HepG2 (cell line): Measurements from ENCODE around the gene KDM3A. TPM values are rescaled to one million over a fixed set of nuclear protein-coding genes. Genes with fewer than 3 reads are reported as not detected.
A peak's percentile ranks its signal among the peaks of the same experiment; 100 is the strongest.

Experiments
- ATAC-seq: fragments of 200-7000 bp; cut with Tn5 transposase; 3 replicates; pipeline ENCODE4 v1.9.1; 2020; ENCODE audit warnings: mild to moderate bottlenecking, moderate library complexity
- BruUV-seq: library from RNA; stranded (reverse); fragments of 400-500 nt; replicated peaks from 2 replicates; lab custom pipeline; 2021; lab: Mats Ljungman, UMichigan
- CTCF ChIA-PET: fragments of 300-600 bp; formaldehyde crosslinking; extraction: SDS; loops from one replicate; lab custom pipeline; 2021; ENCODE audit warnings: low total read pairs, inconsistent platforms, low intra/inter-chr PET ratio; lab: Yijun Ruan, JAX
- POLR2A ChIA-PET: fragments of 350-600 bp; sonication (Branson Sonifier 250); formaldehyde crosslinking; loops from one replicate; lab custom pipeline; 2020; ENCODE audit warnings: antibody characterized with exemption, inconsistent platforms; lab: Yijun Ruan, JAX
- DNase-seq: peaks from one replicate; pipeline ENCODE4 v3.0.0-alpha.2; 2015; ENCODE audit warnings: low spot score
- FAIRE-seq: peaks from 3 replicates; lab custom pipeline; 2011; peaks lifted over from hg19 to GRCh38; lab: Jason Lieb, UNC
- H2AFZ ChIP-seq: one replicate; pipeline ENCODE4 v1.6.1; 2011; ENCODE audit warnings: low read length, inconsistent platforms
- H3K27ac ChIP-seq: fragments of 300-600 bp; 3 replicates; pipeline ENCODE4 v1.8.0; 2011; ENCODE audit warnings: mixed run types, mild to moderate bottlenecking, mixed read lengths, low read length, inconsistent platforms; ENCODE audit not compliant: insufficient read depth; ENCODE audit errors: extremely low read length
- H3K27me3 ChIP-seq, 2 experiments: fragments of 200-600 bp in 1 of 2; 2 replicates in 1 of 2; 3 replicates in 1 of 2; pipeline versions ENCODE4 v1.6.0 to v1.8.0; 2011; ENCODE audit warnings: low read length in 2 of 2, mild to moderate bottlenecking in 2 of 2, moderate library complexity in 2 of 2, inconsistent platforms in 1 of 2; ENCODE audit not compliant: insufficient read depth in 2 of 2, control insufficient read depth in 1 of 2
- H3K36me3 ChIP-seq, 2 experiments: fragments of 200-600 bp in 1 of 2; replicated peaks in 1 of 2; 2 replicates in 1 of 2; 3 replicates in 1 of 2; pipeline versions ENCODE4 v1.5.1 to v1.8.0; 2011; ENCODE audit warnings: low read length in 2 of 2, inconsistent platforms in 1 of 2; ENCODE audit not compliant: insufficient read depth in 2 of 2, control insufficient read depth in 1 of 2
- H3K4me1 ChIP-seq: 2 replicates; pipeline ENCODE4 v1.5.1; 2012; ENCODE audit warnings: low read length, inconsistent platforms; ENCODE audit not compliant: insufficient read depth
- H3K4me2 ChIP-seq: 2 replicates; pipeline ENCODE4 v1.6.0; 2011; ENCODE audit warnings: low read depth, low read length, inconsistent platforms
- H3K4me3 ChIP-seq, 3 experiments: fragments of 200-600 bp in 1 of 3; sonication (generic), shearing (Covaris generic) in 1 of 3; replicated peaks in 1 of 3; 2 replicates each; pipeline ENCODE4 v1.5.1; 2011 to 2016; ENCODE audit warnings: low read length in 3 of 3, inconsistent platforms in 2 of 3, low read depth in 2 of 3, mild to moderate bottlenecking in 2 of 3, control low read depth in 1 of 3, mixed read lengths in 1 of 3; ENCODE audit not compliant: insufficient read depth in 1 of 3
- H3K79me2 ChIP-seq: one replicate; pipeline ENCODE4 v1.6.1; 2011; ENCODE audit warnings: low read length, inconsistent platforms; ENCODE audit not compliant: insufficient read depth
- H3K9ac ChIP-seq: 2 replicates; pipeline ENCODE4 v1.6.0; 2011; ENCODE audit warnings: mild to moderate bottlenecking, low read depth, low read length, inconsistent platforms; ENCODE audit not compliant: insufficient read depth
- H3K9me3 ChIP-seq: 2 replicates; pipeline ENCODE4 v1.5.1; 2012; ENCODE audit warnings: mild to moderate bottlenecking, low read length
- H4K20me1 ChIP-seq: 2 replicates; pipeline ENCODE4 v1.6.0; 2011; ENCODE audit warnings: inconsistent platforms, mild to moderate bottlenecking, low read length, moderate library complexity; ENCODE audit not compliant: insufficient read depth
- JUND ChIP-seq: sonication (generic); formaldehyde crosslinking; IDR thresholded peaks from 2 replicates; pipeline ENCODE4 v1.8.0; 2022; ENCODE audit warnings: mild to moderate bottlenecking, missing genetic modification reagents
- NFATC3 ChIP-seq: sonication (generic); formaldehyde crosslinking; IDR thresholded peaks from 2 replicates; pipeline ENCODE4 v1.5.1; 2020; ENCODE audit warnings: mild to moderate bottlenecking, missing genetic modification reagents
- PRDM4 ChIP-seq: sonication (generic); formaldehyde crosslinking; IDR thresholded peaks from 2 replicates; pipeline ENCODE4 v1.9.0; 2021; ENCODE audit warnings: missing genetic modification reagents, borderline replicate concordance
- STAG1 ChIP-seq: sonication (generic); formaldehyde crosslinking; IDR thresholded peaks from 2 replicates; pipeline ENCODE4 v1.4.0; 2020; ENCODE audit warnings: missing genetic modification reagents
- ZNF3 ChIP-seq: IDR thresholded peaks from 2 replicates; pipeline ENCODE4 v1.7.0; 2017; ENCODE audit warnings: inconsistent platforms
- ZNF318 ChIP-seq: sonication (generic); formaldehyde crosslinking; IDR thresholded peaks from 2 replicates; pipeline ENCODE4 v1.4.0; 2020; ENCODE audit warnings: mild to moderate bottlenecking, missing genetic modification reagents
- WGBS: methylation state at CpG from one replicate; pipeline ENCODE4 v1.1.6; 2017; ENCODE audit warnings: low lambda C conversion rate; 5-methylcytosine and 5-hydroxymethylcytosine counted together
- in situ Hi-C: cut with HindIII; loops from 2 replicates; pipeline ENCODE4 v1.10.0; 2017; ENCODE audit warnings: low pct_unique_long_range_greater_than_20kb; ENCODE audit not compliant: extremely low pct_ligation_motif_present
- intact Hi-C: fragments of 100-400 bp; cut with micrococcal nuclease; formaldehyde crosslinking; loops from one replicate; pipeline ENCODE4 v1.10.0; 2022; ENCODE audit not compliant: unreplicated experiment
- polyA plus RNA-seq, 8 experiments: library from polyadenylated mRNA; depleted of rRNA in 3 of 8; stranded (reverse) in 7 of 8; unstranded in 1 of 8; fragments of >200 nt; fragmentation: Illumina TruSeq in 4 of 8; extraction: Trizol in 4 of 8; gene quantifications; 2 replicates each; pipeline versions ENCODE4 v1.2.1 to v1.2.3, GENCODE V29; 2011 to 2016; ENCODE audit warnings: low read depth in 4 of 8, missing spikeins in 1 of 8, mixed read lengths in 1 of 8; ENCODE audit not compliant: insufficient read depth in 1 of 8
- total RNA-seq, 5 experiments: library from RNA; depleted of rRNA; stranded (reverse); fragments of >200 nt; fragmentation: Illumina TruSeq; extraction: Trizol; gene quantifications; 2 replicates each; pipeline ENCODE4 v1.2.3, GENCODE V29; 2016; ENCODE audit warnings: low read depth in 1 of 5
- TF ChIP-seq, protein P1 (sequence below): sonication (generic); formaldehyde crosslinking; IDR thresholded peaks from 2 replicates; pipeline ENCODE4 v1.8.1; 2023; ENCODE audit warnings: missing genetic modification reagents, inconsistent platforms, borderline replicate concordance

KDM3A gene
- total and polyA plus RNA-seq, 2 of the 13 experiments (the other 11 are each of a cell fraction or from before 2014, with no cell fraction given): 21.0 to 70.2 TPM

GRCh38 chr2:86400321-86400720 lies 40.9 kb upstream of the KDM3A start:
- H3K9me3 ChIP-seq: no peaks in the 10 kb centered on the region
- no peaks in the 10 kb centered on the region for H3K36me3 ChIP-seq
- DNase-seq: no peak
- H3K9ac ChIP-seq: no peak overlapping the region
- H3K27ac ChIP-seq: no peak overlapping the region
- ChIA-PET POLR2A (no interaction called here), CTCF (no interaction called here)
- whole genome bisulfite sequencing: 5% methylated on average over 1 of the region's 1 CpG
- intact Hi-C loops: no loop called here
- ATAC-seq: no peak
- H2AFZ ChIP-seq: no peak overlapping the region
- FAIRE-seq: no peak
- H3K27me3 ChIP-seq: no peaks in the 10 kb centered on the region
- in situ Hi-C loops: no loop called here
- BruUV-seq: no TSS peak
- H3K4me3 ChIP-seq: no peak overlapping the region
- H4K20me1 ChIP-seq: no peaks in the 10 kb centered on the region
- TF ChIP-seq JUND (CRISPR knock-in tag) (no peak), STAG1 (CRISPR knock-in tag) (peak; percentile 14; the same call in 1 of the 2 replicates)
- H3K4me2 ChIP-seq: no peak overlapping the region
- peaks cover 9% of the 10 kb centered on the region for H3K4me1 ChIP-seq
- no peaks in the 10 kb centered on the region for H3K79me2 ChIP-seq

DNA sequence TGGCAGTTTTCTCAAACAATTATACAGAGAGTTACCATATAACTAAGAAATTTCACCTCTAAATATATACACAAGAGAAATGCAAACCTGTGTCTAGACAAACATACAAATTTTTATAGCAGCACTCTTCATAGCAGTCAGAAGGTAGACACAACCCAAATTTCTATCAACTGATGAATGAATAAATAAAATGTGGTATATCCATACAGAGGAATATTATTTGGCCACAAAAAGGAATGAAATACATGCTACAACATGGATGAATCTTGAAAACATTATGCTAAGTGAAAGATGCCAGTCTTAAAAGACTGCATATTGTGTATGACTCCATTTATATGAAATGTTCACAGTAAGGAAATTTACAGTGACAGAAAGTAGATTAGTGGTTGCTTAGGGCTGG lies 30.6 kb upstream of the KDM3A start:
- no peaks in the 10 kb centered on the region for H3K4me1 ChIP-seq
- no peaks in the 10 kb centered on the region for H3K36me3 ChIP-seq
- FAIRE-seq (no peak), DNase-seq (no peak), ATAC-seq (no peak)
- intact Hi-C loops (no loop called here), in situ Hi-C loops (no loop called here)
- no peak overlapping the region for H2AFZ ChIP-seq
- ChIA-PET CTCF (no interaction called here), POLR2A (no interaction called here)
- no peak overlapping the region for H3K27ac ChIP-seq
- no TSS peak for BruUV-seq
- no peaks in the 10 kb centered on the region for H3K79me2 ChIP-seq
- no peak overlapping the region for H3K9ac ChIP-seq
- peaks cover 0 to 9% of the 10 kb centered on the region in 2 experiments; a peak in 2 of 5 replicates for H3K27me3 ChIP-seq
- H3K4me3 ChIP-seq: no peak overlapping the region
- no peaks in the 10 kb centered on the region for H3K9me3 ChIP-seq
- H4K20me1 ChIP-seq: no peaks in the 10 kb centered on the region
- no peak overlapping the region for H3K4me2 ChIP-seq
- TF ChIP-seq ZNF318 (no peak), ZNF3 (CRISPR knock-in tag) (no peak), NFATC3 (CRISPR knock-in tag) (no peak), PRDM4 (CRISPR knock-in tag) (no peak)
- TF ChIP-seq, protein P1, sequence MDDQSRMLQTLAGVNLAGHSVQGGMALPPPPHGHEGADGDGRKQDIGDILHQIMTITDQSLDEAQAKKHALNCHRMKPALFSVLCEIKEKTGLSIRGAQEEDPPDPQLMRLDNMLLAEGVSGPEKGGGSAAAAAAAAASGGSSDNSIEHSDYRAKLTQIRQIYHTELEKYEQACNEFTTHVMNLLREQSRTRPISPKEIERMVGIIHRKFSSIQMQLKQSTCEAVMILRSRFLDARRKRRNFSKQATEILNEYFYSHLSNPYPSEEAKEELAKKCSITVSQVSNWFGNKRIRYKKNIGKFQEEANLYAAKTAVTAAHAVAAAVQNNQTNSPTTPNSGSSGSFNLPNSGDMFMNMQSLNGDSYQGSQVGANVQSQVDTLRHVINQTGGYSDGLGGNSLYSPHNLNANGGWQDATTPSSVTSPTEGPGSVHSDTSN: no peak
